GM12875 (cell line): Measurements from ENCODE around the gene TMEM242.

ENCODE experiments used
- H3K4me3 ChIP-seq: one replicate; pipeline ENCODE4 v1.5.1; 2011; ENCODE audit warnings: low read depth, low read length, control low read depth
- CTCF ChIP-seq: IDR thresholded peaks from 2 replicates; pipeline ENCODE4 v1.5.1; 2011; ENCODE audit warnings: low read depth, mild to moderate bottlenecking, control low read depth, inconsistent platforms, low read length, moderate library complexity, borderline replicate concordance; ENCODE audit not compliant: insufficient read depth

The TMEM242 gene

GRCh38 chr6:157276731-157277130 lies 46.6 kb downstream of the TMEM242 start:
- TF ChIP-seq CTCF: no peak
- H3K4me3 ChIP-seq: no peak overlapping the region

- TF ChIP-seq CTCF: no peak
- H3K4me3 ChIP-seq: no peak overlapping the region
Observed at GRCh38 chr6:157276134-157276532, 47.2 kb downstream of the TMEM242 start.

GRCh38 chr6:157274471-157275226 lies 48.7 kb downstream of the TMEM242 start:
- H3K4me3 ChIP-seq: peak overlapping the region; percentile 55
- peak; percentile 84 for TF ChIP-seq CTCF

GRCh38 chr6:157273756-157274470 lies 49.4 kb downstream of the TMEM242 start:
- no peak for TF ChIP-seq CTCF
- peak overlapping the region; percentile 55 for H3K4me3 ChIP-seq

- no peak overlapping the region for H3K4me3 ChIP-seq
- no peak for TF ChIP-seq CTCF
Observed at GRCh38 chr6:157272866-157273755, 50.2 kb downstream of the TMEM242 start.

GRCh38 chr6:157272372-157272771 lies 50.9 kb downstream of the TMEM242 start:
- TF ChIP-seq CTCF: no peak
- no peak overlapping the region for H3K4me3 ChIP-seq
